ENCODE data around the gene MEN1.

Gene MEN1

DNA sequence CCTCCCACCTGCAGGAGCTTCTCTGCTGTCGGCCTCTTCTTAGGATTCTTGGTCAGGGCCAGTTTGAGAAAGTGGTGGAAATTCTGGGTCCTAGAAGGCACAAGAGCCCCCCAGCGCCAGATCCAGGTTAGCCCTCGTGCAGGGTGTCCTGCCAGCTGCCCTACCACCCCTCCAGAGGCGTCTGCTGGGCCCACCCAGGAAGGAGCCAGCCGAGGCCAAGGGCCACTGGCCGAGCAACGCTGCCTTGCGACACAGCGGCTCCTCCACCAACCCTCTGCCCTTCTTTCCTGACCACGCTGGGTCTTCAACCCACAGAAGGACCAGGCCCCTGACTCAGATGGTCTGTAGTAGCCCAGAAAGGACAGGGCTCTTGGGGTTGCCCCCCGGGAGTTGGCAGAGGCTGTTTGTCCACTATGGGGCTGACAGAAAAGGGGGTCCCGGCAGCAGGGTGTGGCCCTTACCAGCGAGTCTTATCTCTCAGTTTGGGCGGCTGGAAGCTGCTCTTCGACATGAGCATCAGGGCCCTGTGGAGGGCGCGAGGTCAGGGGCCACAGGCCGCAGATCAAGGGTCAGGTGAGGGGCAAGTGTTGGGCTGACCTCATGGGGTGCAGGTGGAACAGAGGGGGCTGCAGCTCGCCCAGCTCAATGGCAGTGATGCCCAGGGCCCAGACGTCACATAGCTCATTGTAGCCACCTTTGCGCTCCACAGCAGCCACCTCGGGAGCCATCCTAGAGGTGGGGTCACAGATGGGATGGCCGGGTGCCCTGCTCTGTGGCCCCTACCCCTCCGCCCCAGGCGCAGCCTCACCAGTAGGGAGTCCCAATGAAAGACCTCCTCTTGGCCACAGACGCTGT, 9.8 kb downstream of the MEN1 start:
- DNase-seq = no peak

DNA sequence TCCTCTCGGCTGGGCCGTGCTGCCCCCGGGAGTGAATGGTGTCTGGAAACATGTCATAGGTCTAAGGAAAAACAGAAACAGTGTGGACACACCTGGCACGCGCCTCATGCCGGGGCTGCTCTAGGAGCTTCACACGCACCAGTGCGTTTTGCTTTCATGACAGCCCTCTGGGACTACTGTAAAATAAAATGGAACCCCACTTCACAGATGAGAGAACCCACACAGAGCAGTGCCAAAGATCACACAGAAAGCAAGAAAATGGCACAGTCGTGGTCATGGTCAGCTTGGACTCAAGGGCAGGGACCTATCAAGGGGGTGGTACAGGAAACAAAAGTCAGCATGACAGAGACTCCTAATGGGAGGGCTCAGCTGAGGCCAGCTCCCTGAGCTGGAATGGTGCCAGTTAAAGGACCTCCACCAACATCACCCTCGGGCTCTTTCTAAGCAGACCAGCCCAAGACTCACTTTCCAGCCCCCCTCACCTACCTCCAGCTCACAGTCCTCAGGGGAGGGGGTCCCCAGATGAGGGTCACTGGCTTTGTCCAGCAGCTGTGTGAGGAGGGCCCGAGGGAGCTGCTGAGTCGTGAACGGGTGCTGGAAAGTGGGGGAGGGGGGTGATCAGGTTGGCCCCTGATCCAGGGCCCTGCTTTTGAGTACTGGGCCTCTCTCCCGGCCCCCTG, 10.6 kb downstream of the MEN1 start:
- DNase-seq = no peak

- DNase-seq = no peak
Measured at GRCh38 chr11:64799256-64799622, 11.1 kb downstream of the MEN1 start.

DNA sequence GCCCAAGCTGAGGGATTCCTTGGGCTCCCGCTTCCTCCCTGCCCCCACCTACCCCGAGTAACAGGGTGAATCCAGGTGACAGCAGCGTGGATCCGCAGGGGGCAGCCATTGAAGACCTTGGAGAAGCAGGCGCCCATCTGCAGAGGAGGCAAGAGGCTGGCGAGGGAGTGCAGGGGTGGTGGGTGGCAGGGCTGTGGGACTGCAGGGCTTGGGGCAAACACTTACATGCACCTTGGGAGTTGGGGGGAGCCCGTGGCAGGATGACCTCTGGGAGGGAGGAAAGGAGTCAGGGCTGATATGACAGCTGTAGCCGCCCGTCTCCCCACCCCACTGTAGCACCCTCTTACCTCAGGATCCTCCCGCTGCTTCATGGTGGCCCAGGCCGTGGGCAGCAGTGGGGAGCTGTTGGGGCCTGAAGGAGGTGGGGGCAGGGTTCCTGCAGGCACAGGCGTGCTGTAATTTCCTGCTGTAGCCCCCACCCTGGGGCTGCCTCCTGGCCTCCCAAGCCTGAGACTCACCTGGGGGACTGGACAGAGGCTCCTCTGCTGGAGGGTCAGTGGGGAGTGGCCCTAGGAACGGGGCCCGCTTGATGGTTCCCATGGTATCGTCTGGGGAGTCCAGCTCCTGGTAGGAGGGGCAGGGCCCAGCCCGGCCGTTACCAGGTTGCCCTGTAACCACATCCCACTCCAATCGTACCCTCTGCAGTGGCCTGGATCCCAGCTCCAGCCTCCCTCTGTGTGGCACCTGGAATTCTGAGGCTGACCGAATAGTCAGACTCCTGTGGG, 13.4 kb downstream of the MEN1 start:
- no peak for DNase-seq

DNA sequence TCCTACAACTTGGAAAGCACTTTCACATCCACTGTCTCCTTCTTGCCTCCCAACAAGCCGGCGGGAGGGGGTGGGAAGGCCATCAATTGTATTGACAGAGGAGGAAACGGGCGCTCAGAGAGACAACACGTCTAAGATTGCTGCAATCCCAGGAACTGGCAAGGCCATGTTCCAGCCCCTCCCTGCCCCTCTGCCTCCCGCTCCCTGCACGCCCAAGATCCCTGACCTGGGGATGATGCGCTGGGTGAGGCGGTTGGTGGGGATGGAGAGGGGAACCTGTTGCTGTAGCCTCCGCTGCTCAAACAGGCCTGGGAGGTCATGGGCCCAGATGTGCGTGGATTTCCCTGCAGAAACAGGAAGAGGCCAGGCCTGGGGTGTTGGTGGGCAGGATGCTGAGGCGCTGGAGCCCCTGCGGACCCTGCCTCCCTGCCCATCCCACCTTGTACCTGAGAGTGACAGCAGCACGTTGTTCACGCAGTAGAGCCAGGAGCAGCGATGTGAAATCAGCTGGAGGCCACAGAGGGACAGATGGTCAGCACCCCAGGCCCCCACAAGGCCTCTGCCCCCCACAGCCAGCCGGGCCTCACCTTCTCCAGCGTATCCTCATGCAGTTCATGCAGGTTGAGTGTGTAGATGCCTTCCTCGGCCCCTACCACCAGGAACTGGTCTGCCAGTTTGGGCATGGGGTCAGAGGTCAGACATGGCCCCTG, 14.1 kb downstream of the MEN1 start:
- DNase-seq = no peak

- no peak for DNase-seq
Measured at GRCh38 chr11:64794526-64794925, 15.8 kb downstream of the MEN1 start.

DNA sequence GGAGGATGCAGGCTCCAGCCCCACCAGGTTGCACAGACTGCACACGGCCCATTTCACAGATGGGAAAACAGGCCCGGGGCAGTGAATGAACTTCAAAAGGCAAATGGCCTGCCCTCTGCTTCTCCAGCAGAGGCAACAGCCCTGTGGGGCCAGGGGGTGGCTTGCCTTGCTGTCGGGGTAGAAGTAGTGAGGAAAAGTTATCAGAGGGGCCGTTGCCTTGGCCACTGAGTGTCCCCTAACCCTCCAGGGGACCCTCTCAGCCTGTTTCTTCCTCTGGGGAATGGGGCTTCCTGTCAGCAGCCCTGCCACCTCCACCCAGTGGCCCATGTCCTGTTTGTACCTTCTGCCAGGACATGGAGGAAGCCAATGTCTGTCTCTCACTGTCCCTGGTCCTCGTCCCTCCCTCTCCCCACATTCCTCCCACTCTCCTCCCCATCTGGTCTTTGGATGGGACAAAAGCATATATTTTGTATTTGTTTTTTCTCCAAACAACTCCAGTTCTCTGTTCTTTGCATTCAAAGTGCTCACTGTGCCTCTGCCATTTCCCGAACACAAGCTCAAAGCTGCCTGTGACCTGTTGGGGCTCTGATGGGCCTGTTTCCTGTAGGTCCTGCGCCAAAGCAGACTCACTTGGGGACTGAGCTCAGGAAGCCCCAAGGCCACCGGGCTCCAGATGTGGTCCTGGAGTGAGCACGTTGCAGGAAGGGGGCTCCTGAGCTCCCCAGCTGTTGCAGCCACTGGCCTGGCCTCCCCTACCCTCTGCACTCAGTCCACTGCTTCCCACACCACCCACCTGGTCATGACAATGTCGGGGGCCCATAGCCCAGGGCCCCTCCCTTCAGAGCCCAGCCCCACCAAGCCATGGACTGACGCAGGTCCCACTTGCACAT, 16.8 kb downstream of the MEN1 start:
- DNase-seq = no peak

DNA sequence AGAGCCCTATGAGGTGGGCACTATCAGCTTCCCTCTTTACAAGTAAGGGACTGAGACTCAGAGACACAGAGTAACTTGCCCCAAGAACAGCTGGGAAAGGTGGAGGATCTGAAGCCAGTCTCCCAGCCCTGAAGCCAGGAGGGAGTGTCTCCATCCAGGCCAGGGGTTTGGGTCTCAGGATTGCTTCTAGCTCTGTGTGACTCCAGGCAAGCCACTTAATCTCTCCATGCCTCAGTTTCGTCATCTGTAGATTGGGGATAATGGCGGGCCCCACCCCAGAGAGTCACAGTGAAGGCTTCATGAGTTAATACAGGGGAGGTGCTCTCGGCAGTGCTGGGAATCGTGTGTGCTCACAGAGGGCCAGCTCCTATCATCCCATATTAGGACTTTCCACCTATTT, 17.9 kb downstream of the MEN1 start:
- no peak for DNase-seq

DNA sequence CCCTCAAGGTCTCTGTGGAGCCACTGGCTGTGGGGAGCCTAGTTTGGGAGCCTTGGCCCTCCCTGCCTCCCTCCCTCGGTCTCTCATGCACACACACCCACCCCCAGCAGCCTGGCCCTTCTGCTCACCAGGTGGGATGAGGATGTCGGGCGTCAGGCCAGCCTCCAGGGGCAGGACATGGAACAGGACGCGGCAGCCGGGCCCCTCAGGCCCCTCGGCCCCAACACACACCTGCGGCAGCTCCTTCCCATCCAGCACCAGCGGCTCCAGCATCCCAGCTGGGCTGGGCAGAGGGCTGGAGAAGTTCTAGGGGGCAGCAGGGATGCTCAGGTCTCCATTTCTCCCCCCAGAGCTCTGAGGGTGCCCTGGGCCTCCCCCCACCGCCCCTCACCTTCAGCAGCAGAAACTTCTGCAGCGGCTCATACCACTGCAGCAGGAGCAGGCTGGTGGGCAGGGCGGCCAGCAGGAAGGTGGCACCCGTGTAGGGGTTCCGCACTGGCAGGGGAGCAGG, 18.5 kb downstream of the MEN1 start:
- DNase-seq = no peak

DNA sequence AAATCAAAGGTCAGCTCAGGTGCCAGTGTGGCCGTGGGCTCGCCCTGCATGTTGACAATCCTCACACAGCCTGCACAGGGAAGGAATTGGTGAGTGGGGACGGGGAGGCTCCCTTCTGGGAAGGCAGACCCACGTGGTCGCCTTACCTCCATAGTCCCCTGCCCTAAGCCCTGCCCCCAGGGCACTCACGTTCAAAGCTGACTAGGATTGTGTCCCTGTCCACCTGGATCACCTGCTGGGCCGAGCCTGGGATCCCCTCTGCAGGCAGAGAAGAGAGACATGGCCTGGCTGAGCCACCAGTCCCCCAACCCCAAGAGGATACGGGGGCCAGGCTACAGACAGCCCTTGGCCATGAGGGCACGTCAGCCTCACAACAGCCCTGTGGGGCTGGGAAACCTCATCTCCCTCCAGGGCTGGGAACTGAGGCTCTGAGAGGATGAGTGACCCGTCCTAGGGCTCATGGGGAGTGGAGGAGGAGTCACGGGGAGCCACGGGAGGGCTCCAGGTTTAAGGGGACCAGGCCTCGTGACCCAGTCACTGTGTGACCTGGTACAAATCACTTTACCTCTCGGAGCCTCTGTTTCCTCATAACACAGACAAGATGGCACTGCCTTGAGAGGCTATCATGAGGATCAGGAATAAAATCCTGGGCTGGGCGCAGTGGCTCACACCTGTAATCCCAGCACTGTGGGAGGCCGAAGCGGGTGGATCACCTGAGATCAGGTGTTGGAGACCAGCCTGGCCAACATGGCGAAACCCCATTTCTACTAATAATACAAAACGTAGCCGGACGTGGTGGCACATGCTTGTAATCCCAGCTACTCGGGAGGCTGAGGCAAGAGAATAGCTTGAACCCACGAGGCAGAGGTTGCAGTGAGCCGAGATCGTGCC, 19.9 kb downstream of the MEN1 start:
- DNase-seq = no peak

DNA sequence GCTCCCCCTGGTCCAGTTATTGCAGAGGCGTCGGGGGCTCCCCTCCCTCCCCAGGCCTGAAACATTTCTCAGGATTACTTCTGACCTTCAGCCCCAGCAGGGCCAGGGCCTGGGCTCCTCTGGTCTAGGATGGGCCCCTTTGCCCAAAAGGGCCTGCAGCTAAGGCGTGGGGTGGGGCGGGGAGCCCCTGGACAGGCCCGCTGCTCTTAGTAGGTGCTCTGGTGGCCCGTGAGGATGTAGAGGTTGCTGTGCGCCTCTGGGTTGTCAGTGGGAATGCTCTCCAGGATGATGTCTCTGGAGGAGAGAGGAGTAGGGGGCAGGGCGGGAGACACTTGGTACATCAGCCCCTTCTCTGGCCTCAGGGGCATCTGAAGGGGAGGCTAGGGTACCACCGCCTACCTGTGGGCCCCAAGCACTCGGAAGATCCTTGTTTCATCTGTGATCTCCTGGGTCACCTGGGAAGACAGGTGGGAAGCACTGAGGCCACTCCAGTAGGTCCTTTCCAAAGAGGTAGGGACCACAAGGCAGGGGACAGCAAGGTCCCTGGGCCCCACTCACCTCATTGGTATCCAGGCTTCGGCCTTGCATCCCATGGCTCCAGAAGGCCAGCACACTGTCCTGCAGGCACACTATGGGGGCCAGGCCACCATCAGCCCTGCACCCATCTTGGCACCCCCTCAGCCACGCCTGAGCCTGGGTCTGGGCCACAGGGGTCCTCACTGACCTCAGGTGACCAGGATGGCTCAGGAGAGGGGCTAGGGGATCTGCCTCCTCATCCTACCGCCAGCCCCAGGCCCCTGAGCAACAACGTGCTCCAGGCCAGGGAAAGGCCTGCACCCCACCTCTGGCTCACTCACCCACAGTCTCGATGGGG, 20.8 kb downstream of the MEN1 start:
- no peak for DNase-seq

- DNase-seq = no peak
Measured at GRCh38 chr11:64788321-64789215, 21.8 kb downstream of the MEN1 start.

- no peak for DNase-seq
Measured at GRCh38 chr11:64787526-64788320, 22.6 kb downstream of the MEN1 start.

DNA sequence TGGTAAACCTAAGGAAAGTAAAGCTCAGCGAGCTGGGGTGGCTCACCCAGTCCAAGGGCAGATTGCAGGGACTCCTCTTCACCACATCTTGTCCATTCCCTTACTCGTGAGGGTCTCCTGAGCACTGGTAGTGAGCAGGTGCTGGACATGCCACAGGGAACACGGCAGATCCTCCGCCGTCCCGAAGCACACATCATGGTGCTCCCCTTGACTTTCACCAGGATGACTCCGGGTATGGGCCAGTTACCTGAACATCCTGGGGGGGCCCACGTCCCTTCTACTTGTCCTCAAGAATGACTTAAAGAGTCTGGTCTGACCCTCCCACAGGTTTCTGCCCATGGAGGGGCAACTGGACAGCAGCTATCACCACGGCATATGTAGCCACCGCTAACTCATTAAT, 24.0 kb downstream of the MEN1 start:
- DNase-seq = no peak

DNA sequence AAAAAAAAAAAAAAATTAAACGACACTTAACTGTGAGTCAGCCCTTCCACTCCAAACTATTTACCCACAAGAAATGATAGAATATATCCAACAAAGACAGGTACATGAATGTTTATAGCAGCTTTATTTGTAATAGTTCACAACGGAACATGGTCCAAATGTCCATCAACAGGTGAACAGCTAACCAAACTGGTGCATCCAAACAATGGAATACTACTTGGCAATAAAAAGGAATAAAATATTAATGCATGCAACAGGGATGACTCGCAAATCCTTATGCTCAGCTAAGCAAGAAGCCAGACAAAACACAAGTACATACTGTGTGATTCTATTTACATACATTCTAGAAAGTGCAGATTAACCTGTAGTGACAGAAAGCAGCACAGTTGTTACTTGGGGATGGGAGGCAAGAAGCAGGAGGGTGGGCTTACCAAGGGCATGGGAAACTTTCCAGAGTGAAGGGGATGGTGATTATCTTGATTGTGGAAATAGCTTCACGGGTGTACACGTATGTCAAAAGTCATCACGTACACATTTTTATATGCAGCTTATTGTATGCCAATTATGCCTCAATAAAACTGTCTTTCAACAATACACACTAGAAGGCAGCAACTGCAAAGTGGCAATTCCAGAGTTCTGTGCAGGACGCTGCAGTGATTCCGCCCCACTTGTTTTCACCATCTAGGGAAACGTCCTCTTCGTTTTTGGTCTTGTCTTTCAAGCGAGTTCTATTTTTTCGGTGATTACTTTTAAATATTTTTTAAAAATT, 25.4 kb downstream of the MEN1 start:
- DNase-seq = no peak

- peak; percentile 96 for DNase-seq
Measured at GRCh38 chr11:64778473-64779298, 31.7 kb downstream of the MEN1 start, which contains the start of gene SF1. SF1 (minus strand) TSS chr11:64778542; CDS start chr11:64778392, 150 bp downstream.

Measured in NCI-H2081 treated with DMSO at 0.1 percent for 48 hours (cell line).